Mammary epithelial cell (primary cell): ENCODE measurements around the gene PITPNM1.

Experiments used
- EZH2 ChIP-seq: IDR thresholded peaks from 2 replicates; pipeline ENCODE4 v1.6.1; 2012; ENCODE audit warnings: low read length, inconsistent platforms, borderline replicate concordance
- TF ChIP-seq, protein P1 (sequence below), 2 donors: IDR thresholded peaks in 1 of 2; conservative IDR thresholded peaks in 1 of 2; 2 replicates each; pipeline ENCODE4 v1.5.1; 2011 to 2012; ENCODE audit warnings: inconsistent platforms in 2 of 2, low read length in 2 of 2, mild to moderate bottlenecking in 2 of 2, control low read depth in 1 of 2, low read depth in 1 of 2; ENCODE audit not compliant: insufficient read depth in 1 of 2; ENCODE audit errors: extremely low read depth in 1 of 2

DNA sequence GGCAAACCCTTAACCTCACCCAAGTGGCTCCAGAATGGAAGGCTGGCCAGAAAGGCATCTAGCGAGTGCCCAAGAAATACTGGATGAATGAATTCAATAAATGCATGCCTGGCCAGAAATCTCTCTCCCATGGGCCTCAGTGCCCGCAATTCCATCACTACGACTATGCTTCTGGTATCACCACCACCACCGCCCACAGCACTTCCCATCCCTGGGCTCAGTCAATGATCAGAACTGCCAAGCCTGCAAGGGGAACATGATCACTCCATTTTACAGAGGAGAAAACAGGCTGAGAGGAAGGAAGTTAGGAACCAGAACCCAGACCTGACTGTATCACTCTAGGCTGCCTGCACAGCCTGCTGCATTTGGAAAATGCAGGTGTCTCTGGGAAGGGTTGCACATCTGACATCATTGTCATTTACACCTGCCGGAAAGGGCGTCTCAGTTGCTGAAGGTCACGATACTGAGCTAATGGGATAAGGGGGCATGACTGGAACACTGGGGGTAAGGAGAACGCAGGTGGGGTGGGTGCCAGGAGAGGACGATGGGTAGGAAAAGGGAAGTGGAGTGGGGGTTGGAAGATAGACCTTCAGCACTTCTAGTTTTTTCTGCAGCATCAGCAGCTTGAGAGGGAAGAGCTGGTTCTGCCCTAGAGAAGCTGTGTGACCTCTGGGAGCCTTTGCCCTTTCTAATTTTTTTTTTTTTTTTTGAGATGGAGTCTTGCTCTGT, 55.9 kb downstream of the PITPNM1 start:
- TF ChIP-seq, protein P1, sequence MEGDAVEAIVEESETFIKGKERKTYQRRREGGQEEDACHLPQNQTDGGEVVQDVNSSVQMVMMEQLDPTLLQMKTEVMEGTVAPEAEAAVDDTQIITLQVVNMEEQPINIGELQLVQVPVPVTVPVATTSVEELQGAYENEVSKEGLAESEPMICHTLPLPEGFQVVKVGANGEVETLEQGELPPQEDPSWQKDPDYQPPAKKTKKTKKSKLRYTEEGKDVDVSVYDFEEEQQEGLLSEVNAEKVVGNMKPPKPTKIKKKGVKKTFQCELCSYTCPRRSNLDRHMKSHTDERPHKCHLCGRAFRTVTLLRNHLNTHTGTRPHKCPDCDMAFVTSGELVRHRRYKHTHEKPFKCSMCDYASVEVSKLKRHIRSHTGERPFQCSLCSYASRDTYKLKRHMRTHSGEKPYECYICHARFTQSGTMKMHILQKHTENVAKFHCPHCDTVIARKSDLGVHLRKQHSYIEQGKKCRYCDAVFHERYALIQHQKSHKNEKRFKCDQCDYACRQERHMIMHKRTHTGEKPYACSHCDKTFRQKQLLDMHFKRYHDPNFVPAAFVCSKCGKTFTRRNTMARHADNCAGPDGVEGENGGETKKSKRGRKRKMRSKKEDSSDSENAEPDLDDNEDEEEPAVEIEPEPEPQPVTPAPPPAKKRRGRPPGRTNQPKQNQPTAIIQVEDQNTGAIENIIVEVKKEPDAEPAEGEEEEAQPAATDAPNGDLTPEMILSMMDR (conservative IDR thresholded peaks at IDR 0.05 in 1 of 2, IDR thresholded peaks at IDR 0.05 in 1 of 2; ENCODE audit: extremely low read depth in 1 of 2, insufficient read depth in 1 of 2, low read depth in 1 of 2, low read length in 2 of 2), result no peak
- TF ChIP-seq EZH2, result no peak
